Fibroblast of lung (primary cell): ENCODE data around the gene SPDYE17.
"Not testable (repeated sequence)": the region's sequence is repeated elsewhere in the genome, so short reads cannot be mapped to it uniquely, and the experiment has no call there.

Source experiments
- EZH2 ChIP-seq: IDR thresholded peaks from 2 replicates; pipeline ENCODE4 v1.5.1; 2012; ENCODE audit warnings: low read length, control low read depth, mild to moderate bottlenecking; ENCODE audit errors: missing control alignments
- TF ChIP-seq, protein P1 (sequence below), 2 donors: IDR thresholded peaks in 1 of 2; conservative IDR thresholded peaks in 1 of 2; 1 replicate in 1 of 2; 2 replicates in 1 of 2; pipeline ENCODE4 v1.5.1; 2011 to 2012; ENCODE audit warnings: low read length in 2 of 2, control low read depth in 1 of 2, inconsistent platforms in 1 of 2, low read depth in 1 of 2, mild to moderate bottlenecking in 1 of 2

DNA sequence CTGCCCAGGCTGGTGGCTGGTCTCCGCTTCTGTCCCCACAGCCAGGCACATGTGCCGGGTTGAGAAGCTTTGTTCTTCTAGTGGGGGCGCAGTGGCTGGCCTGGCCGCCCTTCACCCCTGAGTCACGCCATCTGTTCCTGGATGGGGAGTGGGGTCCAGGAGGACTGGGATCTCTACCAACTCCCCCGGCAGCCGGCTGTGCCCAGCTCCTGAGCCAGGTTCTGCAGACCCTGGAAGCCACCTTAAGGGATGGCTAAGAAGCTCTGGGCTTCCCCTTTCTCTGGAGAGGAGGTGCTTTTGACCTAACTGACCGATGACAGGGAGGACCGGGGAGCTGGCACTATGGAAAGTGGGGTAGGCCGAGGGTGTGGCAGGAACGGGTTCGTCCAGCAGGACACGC lies 37.9 kb downstream of the SPDYE17 start:
- TF ChIP-seq, protein P1, sequence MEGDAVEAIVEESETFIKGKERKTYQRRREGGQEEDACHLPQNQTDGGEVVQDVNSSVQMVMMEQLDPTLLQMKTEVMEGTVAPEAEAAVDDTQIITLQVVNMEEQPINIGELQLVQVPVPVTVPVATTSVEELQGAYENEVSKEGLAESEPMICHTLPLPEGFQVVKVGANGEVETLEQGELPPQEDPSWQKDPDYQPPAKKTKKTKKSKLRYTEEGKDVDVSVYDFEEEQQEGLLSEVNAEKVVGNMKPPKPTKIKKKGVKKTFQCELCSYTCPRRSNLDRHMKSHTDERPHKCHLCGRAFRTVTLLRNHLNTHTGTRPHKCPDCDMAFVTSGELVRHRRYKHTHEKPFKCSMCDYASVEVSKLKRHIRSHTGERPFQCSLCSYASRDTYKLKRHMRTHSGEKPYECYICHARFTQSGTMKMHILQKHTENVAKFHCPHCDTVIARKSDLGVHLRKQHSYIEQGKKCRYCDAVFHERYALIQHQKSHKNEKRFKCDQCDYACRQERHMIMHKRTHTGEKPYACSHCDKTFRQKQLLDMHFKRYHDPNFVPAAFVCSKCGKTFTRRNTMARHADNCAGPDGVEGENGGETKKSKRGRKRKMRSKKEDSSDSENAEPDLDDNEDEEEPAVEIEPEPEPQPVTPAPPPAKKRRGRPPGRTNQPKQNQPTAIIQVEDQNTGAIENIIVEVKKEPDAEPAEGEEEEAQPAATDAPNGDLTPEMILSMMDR (conservative IDR thresholded peaks at IDR 0.05 in 1 of 2, IDR thresholded peaks at IDR 0.05 in 1 of 2; ENCODE audit: low read depth in 1 of 2, low read length in 2 of 2): not testable (repeated sequence)
- TF ChIP-seq EZH2: not testable (repeated sequence)
